Suprapubic skin (tissue), 4 donors: Measurements from ENCODE around the gene TMEM205.

Source experiments
- POLR2A ChIP-seq, 2 donors: fragments of 450-650 bp; IDR thresholded peaks; one replicate each; pipeline ENCODE4 v1.6.1; 2017; ENCODE audit warnings: antibody characterized with exemption in 2 of 2, mild to moderate bottlenecking in 2 of 2, moderate library complexity in 2 of 2
- POLR2AphosphoS5 ChIP-seq, 3 donors: sonication (generic); formaldehyde crosslinking; IDR thresholded peaks; one replicate each; pipeline ENCODE4 v1.6.1; 2017; ENCODE audit warnings: antibody characterized with exemption in 3 of 3
- TF ChIP-seq, protein P1 (sequence below), 2 donors: fragments of 200-600 bp in 1 of 2; fragments of 450-650 bp in 1 of 2; sonication (generic) in 1 of 2; IDR thresholded peaks; one replicate each; pipeline ENCODE4 v1.5.1; 2016 to 2019; ENCODE audit warnings: antibody characterized with exemption in 2 of 2, mild to moderate bottlenecking in 1 of 2, moderate library complexity in 1 of 2

DNA sequence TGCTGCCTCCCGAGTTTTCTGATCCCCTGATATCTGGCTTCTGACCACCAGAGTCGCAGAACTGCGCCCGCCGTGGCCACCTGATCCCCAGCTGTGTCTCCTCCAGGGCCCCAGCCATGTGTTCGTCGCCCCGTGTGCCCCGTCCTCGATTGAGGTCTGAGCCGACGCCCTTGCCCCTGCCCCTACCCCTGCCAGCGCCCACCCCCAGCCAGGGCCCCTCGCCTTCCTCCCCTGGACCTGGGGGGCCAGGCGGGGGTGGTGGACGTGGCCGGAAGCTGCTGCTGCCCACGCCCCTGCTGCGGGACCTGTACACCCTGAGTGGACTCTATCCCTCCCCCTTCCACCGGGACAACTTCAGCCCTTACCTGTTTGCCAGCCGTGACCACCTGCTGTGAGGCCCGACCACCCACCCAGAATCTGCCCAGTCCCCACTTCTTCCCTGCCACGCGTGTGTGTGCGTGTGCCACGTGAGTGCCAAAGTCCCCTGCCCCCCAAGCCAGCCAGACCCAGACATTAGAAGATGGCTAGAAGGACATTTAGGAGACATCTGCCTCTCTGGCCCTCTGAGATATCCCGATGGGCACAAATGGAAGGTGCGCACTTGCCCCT is 18.3 kb upstream of the TMEM205 start:
- TF ChIP-seq, protein P1, sequence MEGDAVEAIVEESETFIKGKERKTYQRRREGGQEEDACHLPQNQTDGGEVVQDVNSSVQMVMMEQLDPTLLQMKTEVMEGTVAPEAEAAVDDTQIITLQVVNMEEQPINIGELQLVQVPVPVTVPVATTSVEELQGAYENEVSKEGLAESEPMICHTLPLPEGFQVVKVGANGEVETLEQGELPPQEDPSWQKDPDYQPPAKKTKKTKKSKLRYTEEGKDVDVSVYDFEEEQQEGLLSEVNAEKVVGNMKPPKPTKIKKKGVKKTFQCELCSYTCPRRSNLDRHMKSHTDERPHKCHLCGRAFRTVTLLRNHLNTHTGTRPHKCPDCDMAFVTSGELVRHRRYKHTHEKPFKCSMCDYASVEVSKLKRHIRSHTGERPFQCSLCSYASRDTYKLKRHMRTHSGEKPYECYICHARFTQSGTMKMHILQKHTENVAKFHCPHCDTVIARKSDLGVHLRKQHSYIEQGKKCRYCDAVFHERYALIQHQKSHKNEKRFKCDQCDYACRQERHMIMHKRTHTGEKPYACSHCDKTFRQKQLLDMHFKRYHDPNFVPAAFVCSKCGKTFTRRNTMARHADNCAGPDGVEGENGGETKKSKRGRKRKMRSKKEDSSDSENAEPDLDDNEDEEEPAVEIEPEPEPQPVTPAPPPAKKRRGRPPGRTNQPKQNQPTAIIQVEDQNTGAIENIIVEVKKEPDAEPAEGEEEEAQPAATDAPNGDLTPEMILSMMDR (IDR thresholded peaks at IDR 0.05), result no peak
- no peak for TF ChIP-seq POLR2AphosphoS5 (IDR thresholded peaks at IDR 0.05)
- no peak for TF ChIP-seq POLR2A (IDR thresholded peaks at IDR 0.05)
